Transverse colon (tissue), 4 donors: ENCODE results near the gene ZNRD2. TPM values are rescaled to one million over a fixed set of nuclear protein-coding genes. Genes with fewer than 3 reads are reported as not detected.
A peak's percentile ranks its signal among the peaks of the same experiment; 100 is the strongest.

Source experiments
- DNase-seq: peaks from one replicate; pipeline ENCODE4 v3.0.0-alpha.2; 2019
- H3K27ac ChIP-seq, 4 donors: fragments of 200-600 bp; sonication (generic); 2 replicates each; pipeline ENCODE4 v1.5.1; 2016 to 2018; ENCODE audit warnings: inconsistent platforms in 4 of 4
- H3K27me3 ChIP-seq: fragments of 200-600 bp; sonication (generic); 2 replicates; pipeline ENCODE4 v1.5.1; 2017; ENCODE audit warnings: inconsistent platforms
- H3K36me3 ChIP-seq, 4 donors: fragments of 200-600 bp; sonication (generic); 2 replicates each; pipeline ENCODE4 v1.5.1; 2017 to 2019; ENCODE audit warnings: inconsistent platforms in 4 of 4
- H3K4me1 ChIP-seq, 4 donors: fragments of 200-600 bp; sonication (generic); 2 replicates each; pipeline ENCODE4 v1.5.1; 2017 to 2020; ENCODE audit warnings: inconsistent platforms in 4 of 4
- H3K4me3 ChIP-seq, 4 donors: fragments of 200-600 bp; sonication (generic); 1 replicate in 1 of 4; 2 replicates in 3 of 4; pipeline versions ENCODE4 v1.5.1 to v1.6.1; 2017 to 2019; ENCODE audit warnings: inconsistent platforms in 4 of 4
- H3K9me3 ChIP-seq, 2 donors: fragments of 200-600 bp; sonication (generic); 2 replicates each; pipeline ENCODE4 v1.5.1; 2017 to 2019; ENCODE audit warnings: inconsistent platforms in 2 of 2
- CTCF ChIP-seq, 5 experiments: fragments of 200-600 bp in 3 of 5; fragments of 450-650 bp in 2 of 5; sonication (generic) in 3 of 5; IDR thresholded peaks; 1 replicate in 2 of 5; 2 replicates in 3 of 5; pipeline ENCODE4 v1.5.1; 2016 to 2017; ENCODE audit warnings: antibody characterized with exemption in 5 of 5, inconsistent platforms in 3 of 5, mild to moderate bottlenecking in 2 of 5, moderate library complexity in 1 of 5
- EP300 ChIP-seq: sonication (generic); formaldehyde crosslinking; IDR thresholded peaks from one replicate; pipeline ENCODE4 v1.6.1; 2017; ENCODE audit warnings: antibody characterized with exemption, low read depth
- POLR2A ChIP-seq: fragments of 450-650 bp; IDR thresholded peaks from one replicate; pipeline ENCODE4 v1.6.1; 2016; ENCODE audit warnings: antibody characterized with exemption, mild to moderate bottlenecking, moderate library complexity
- POLR2AphosphoS5 ChIP-seq, 3 donors: sonication (generic); formaldehyde crosslinking; IDR thresholded peaks; one replicate each; pipeline ENCODE4 v1.6.1; 2016; ENCODE audit warnings: antibody characterized with exemption in 3 of 3
- WGBS, 2 donors: methylation state at CpG; one replicate each; pipeline ENCODE4 v1.1.5; 2018; ENCODE audit warnings: low coverage in 1 of 2; 5-methylcytosine and 5-hydroxymethylcytosine counted together
- in situ Hi-C, 4 donors: fragments of 200-750 bp; cut with MboI; loops; one replicate each; pipeline versions ENCODE4 v1.15.0 to v1.15.1; 2017; ENCODE audit warnings: low sequenced_read_pairs in 3 of 4, low pct_ligation_motif_present in 1 of 4, low pct_unique_long_range_greater_than_20kb in 1 of 4
- intact Hi-C: fragments of 100-400 bp; cut with DNase I; formaldehyde crosslinking; loops from one replicate; pipeline ENCODE4 v1.15.1; 2023; ENCODE audit warnings: low total_unique reads
- total RNA-seq, 4 donors: library from RNA; depleted of rRNA; stranded (reverse); fragments of >200 nt; gene quantifications; one replicate each; pipeline ENCODE4 v1.1.0, GENCODE V29; 2016

ZNRD2 gene
- total RNA-seq, 4 donors from 2014 or later, result 6.4 to 38.4 (median 27.9) TPM

- in situ Hi-C loops, result no loop called here
- H3K27ac ChIP-seq, result no peak overlapping the region
- H3K4me3 ChIP-seq, result no peak overlapping the region
- no peaks in the 10 kb centered on the region for H3K27me3 ChIP-seq
- TF ChIP-seq CTCF (IDR thresholded peaks at IDR 0.05) (no peak), POLR2A (no peak), EP300 (no peak), POLR2AphosphoS5 (IDR thresholded peaks at IDR 0.05) (no peak)
- DNase-seq, result no peak
- intact Hi-C loops, result no loop called here
- H3K4me1 ChIP-seq, result peaks cover 0 to 40% (median 24%) of the 10 kb centered on the region in 4 donors
- 91 to 94% methylated on average over 2 to 3 of the region's 3 CpGs for WGBS, 2 donors
- H3K9me3 ChIP-seq, result no peaks in the 10 kb centered on the region
- no peaks in the 10 kb centered on the region for H3K36me3 ChIP-seq
These were observed 21.2 kb upstream of the ZNRD2 start for GRCh38 chr11:65549096-65549495.

GRCh38 chr11:65551572-65552387 is 18.5 kb upstream of the ZNRD2 start:
- H3K4me3 ChIP-seq, result peak overlapping the region in 2 of 4 donors; percentile 5 to 13
- H3K36me3 ChIP-seq, result no peaks in the 10 kb centered on the region
- no peaks in the 10 kb centered on the region for H3K9me3 ChIP-seq
- in situ Hi-C loops, result no loop called here
- intact Hi-C loops, result no loop called here
- peak; percentile 90 for DNase-seq
- peak; percentile 58 for TF ChIP-seq POLR2A
- peak; percentile 40 to 82 (median 59) for TF ChIP-seq CTCF (IDR thresholded peaks at IDR 0.05)
- no peak for TF ChIP-seq EP300
- TF ChIP-seq POLR2AphosphoS5 (IDR thresholded peaks at IDR 0.05), result peak; percentile 66 to 94 (median 90)
- peaks cover 7 to 55% (median 35%) of the 10 kb centered on the region in 4 donors for H3K4me1 ChIP-seq
- H3K27ac ChIP-seq, result peak overlapping the region; percentile 76 to 83 (median 80)
- WGBS, 2 donors, result 43% methylated on average over 17 of the region's 17 CpGs; no CpG with 5 or more reads in 1 of the 2 donors
- no peaks in the 10 kb centered on the region for H3K27me3 ChIP-seq

GRCh38 chr11:65552388-65552951 is 17.8 kb upstream of the ZNRD2 start:
- Histone ChIP-seq H3K4me3 (no peak overlapping the region), H3K27me3 (no peaks in the 10 kb centered on the region), H3K9me3 (no peaks in the 10 kb centered on the region), H3K36me3 (no peaks in the 10 kb centered on the region), H3K27ac (peak overlapping the region in 1 of 4 donors; percentile 83), H3K4me1 (peaks cover 7 to 55% (median 35%) of the 10 kb centered on the region in 4 donors)
- in situ Hi-C loops, result no loop called here
- no peak for DNase-seq
- TF ChIP-seq CTCF (IDR thresholded peaks at IDR 0.05) (peak in 1 of 5 experiments; percentile 2), EP300 (no peak), POLR2A (no peak)
- 75% methylated on average over 9 of the region's 9 CpGs; no CpG with 5 or more reads in 1 of the 2 donors for WGBS, 2 donors
- intact Hi-C loops, result no loop called here

- intact Hi-C loops (no loop called here), in situ Hi-C loops (no loop called here)
- no peaks in the 10 kb centered on the region for H3K27me3 ChIP-seq
- peaks cover 7 to 58% (median 37%) of the 10 kb centered on the region in 4 donors for H3K4me1 ChIP-seq
- peak overlapping the region in 1 of 4 donors; percentile 22 for H3K27ac ChIP-seq
- TF ChIP-seq POLR2A (no peak), CTCF (IDR thresholded peaks at IDR 0.05) (no peak), EP300 (no peak), POLR2AphosphoS5 (IDR thresholded peaks at IDR 0.05) (no peak)
- H3K36me3 ChIP-seq, result no peaks in the 10 kb centered on the region
- no peaks in the 10 kb centered on the region for H3K9me3 ChIP-seq
- H3K4me3 ChIP-seq, result no peak overlapping the region
- 67% methylated on average over 23 of the region's 37 CpGs; no CpG with 5 or more reads in 1 of the 2 donors for WGBS, 2 donors
- peak; percentile 52 for DNase-seq
These were observed 16.8 kb upstream of the ZNRD2 start for GRCh38 chr11:65553301-65554001.
